Fibroblast of lung (primary cell): ENCODE results near the gene URAD. TPM values are rescaled to one million over a fixed set of nuclear protein-coding genes. Genes with fewer than 3 reads are reported as not detected.
"Not testable (repeated sequence)": the region's sequence is repeated elsewhere in the genome, so short reads cannot be mapped to it uniquely, and the experiment has no call there.

Experiments
- DNase-seq, 2 donors: peaks; one replicate each; pipeline versions ENCODE4 v3.0.0 to v3.0.0-alpha.2; 2010; ENCODE audit warnings: low read depth in 2 of 2
- H2AFZ ChIP-seq: 2 replicates; pipeline ENCODE4 v1.5.1; 2012; ENCODE audit warnings: low read length, control low read depth, inconsistent platforms
- H3K27ac ChIP-seq: 2 replicates; pipeline ENCODE4 v1.5.1; 2011; ENCODE audit warnings: low read length, control low read depth; ENCODE audit not compliant: insufficient read depth
- H3K27me3 ChIP-seq: 2 replicates; pipeline ENCODE4 v1.5.1; 2011; ENCODE audit warnings: mild to moderate bottlenecking, low read length; ENCODE audit not compliant: control insufficient read depth, insufficient read depth
- H3K36me3 ChIP-seq: 2 replicates; pipeline ENCODE4 v1.5.1; 2011; ENCODE audit warnings: low read length; ENCODE audit not compliant: control insufficient read depth, insufficient read depth
- H3K4me1 ChIP-seq: 2 replicates; pipeline ENCODE4 v1.5.1; 2011; ENCODE audit warnings: low read length; ENCODE audit not compliant: control insufficient read depth, insufficient read depth; ENCODE audit errors: extremely low read depth
- H3K4me2 ChIP-seq: 2 replicates; pipeline ENCODE4 v1.5.1; 2011; ENCODE audit warnings: low read length, control low read depth; ENCODE audit not compliant: insufficient read depth; ENCODE audit errors: extremely low read depth
- H3K4me3 ChIP-seq, 4 experiments: fragments of 200-600 bp in 1 of 4; sonication (generic) in 1 of 4; replicated peaks in 1 of 4; 2 replicates each; pipeline ENCODE4 v1.5.1; 2011 to 2016; ENCODE audit warnings: low read length in 4 of 4, low read depth in 3 of 4, mild to moderate bottlenecking in 3 of 4, control low read depth in 2 of 4, inconsistent platforms in 1 of 4, mixed read lengths in 1 of 4; ENCODE audit not compliant: insufficient read depth in 1 of 4; ENCODE audit errors: control extremely low read depth in 1 of 4
- H3K79me2 ChIP-seq: 2 replicates; pipeline ENCODE4 v1.5.1; 2012; ENCODE audit warnings: mild to moderate bottlenecking, low read length, inconsistent platforms; ENCODE audit not compliant: control insufficient read depth, insufficient read depth
- H3K9ac ChIP-seq: 2 replicates; pipeline ENCODE4 v1.5.1; 2011; ENCODE audit warnings: mild to moderate bottlenecking, low read length, control low read depth; ENCODE audit not compliant: insufficient read depth
- H3K9me3 ChIP-seq: 2 replicates; pipeline ENCODE4 v1.5.1; 2012; ENCODE audit warnings: low read depth, low read length; ENCODE audit not compliant: control insufficient read depth, insufficient read depth
- H4K20me1 ChIP-seq: 2 replicates; pipeline ENCODE4 v1.5.1; 2011; ENCODE audit warnings: low read length; ENCODE audit not compliant: control insufficient read depth, insufficient read depth; ENCODE audit errors: extremely low read depth
- EZH2 ChIP-seq: IDR thresholded peaks from 2 replicates; pipeline ENCODE4 v1.5.1; 2012; ENCODE audit warnings: low read length, control low read depth, mild to moderate bottlenecking; ENCODE audit errors: missing control alignments
- polyA plus RNA-seq, 2 donors: library from polyadenylated mRNA; depleted of rRNA in 1 of 2; stranded (reverse) in 1 of 2; unstranded in 1 of 2; fragments of >200 nt; gene quantifications; 2 replicates each; pipeline ENCODE4 v1.2.1, GENCODE V29; 2011 to 2012; ENCODE audit warnings: missing spikeins in 1 of 2
- total RNA-seq: library from RNA; depleted of rRNA; stranded (reverse); fragments of >200 nt; gene quantifications from 2 replicates; pipeline ENCODE4 v1.2.1, GENCODE V29; 2014
- TF ChIP-seq, protein P1 (sequence below), 2 donors: IDR thresholded peaks in 1 of 2; conservative IDR thresholded peaks in 1 of 2; 1 replicate in 1 of 2; 2 replicates in 1 of 2; pipeline ENCODE4 v1.5.1; 2011 to 2012; ENCODE audit warnings: low read length in 2 of 2, control low read depth in 1 of 2, inconsistent platforms in 1 of 2, low read depth in 1 of 2, mild to moderate bottlenecking in 1 of 2

Gene URAD
- total and polyA plus RNA-seq, 2 donors (not counting 1 experiment from before 2014, with no cell fraction given): not detected

DNA sequence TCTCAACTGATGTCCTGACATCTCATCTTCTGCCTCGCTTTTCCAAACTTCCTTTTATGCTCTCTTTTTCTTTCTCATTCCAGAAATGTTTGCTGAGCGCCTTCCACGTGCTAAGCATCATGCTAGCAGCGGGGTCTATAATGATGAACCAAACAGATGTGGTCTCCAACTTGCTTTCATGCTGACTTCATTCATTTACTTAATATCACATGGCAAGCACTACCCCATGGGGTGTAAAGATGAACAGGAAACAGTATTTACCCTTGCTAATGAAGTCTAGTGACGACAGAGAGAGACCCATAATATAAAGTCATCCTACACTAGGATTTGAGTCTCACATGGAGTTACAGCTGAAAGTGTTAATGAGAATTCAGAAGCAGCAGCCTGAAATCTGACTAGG lies 21.6 kb upstream of the URAD start:
- Histone ChIP-seq H2AFZ (no peak overlapping the region), H3K79me2 (no peaks in the 10 kb centered on the region), H3K36me3 (no peaks in the 10 kb centered on the region), H3K27me3 (no peaks in the 10 kb centered on the region), H3K27ac (no peak overlapping the region), H3K4me2 (no peak overlapping the region), H3K9ac (no peak overlapping the region), H4K20me1 (no peaks in the 10 kb centered on the region), H3K4me3 (no peak overlapping the region), H3K9me3 (no peaks in the 10 kb centered on the region), H3K4me1 (no peaks in the 10 kb centered on the region)
- TF ChIP-seq, protein P1, sequence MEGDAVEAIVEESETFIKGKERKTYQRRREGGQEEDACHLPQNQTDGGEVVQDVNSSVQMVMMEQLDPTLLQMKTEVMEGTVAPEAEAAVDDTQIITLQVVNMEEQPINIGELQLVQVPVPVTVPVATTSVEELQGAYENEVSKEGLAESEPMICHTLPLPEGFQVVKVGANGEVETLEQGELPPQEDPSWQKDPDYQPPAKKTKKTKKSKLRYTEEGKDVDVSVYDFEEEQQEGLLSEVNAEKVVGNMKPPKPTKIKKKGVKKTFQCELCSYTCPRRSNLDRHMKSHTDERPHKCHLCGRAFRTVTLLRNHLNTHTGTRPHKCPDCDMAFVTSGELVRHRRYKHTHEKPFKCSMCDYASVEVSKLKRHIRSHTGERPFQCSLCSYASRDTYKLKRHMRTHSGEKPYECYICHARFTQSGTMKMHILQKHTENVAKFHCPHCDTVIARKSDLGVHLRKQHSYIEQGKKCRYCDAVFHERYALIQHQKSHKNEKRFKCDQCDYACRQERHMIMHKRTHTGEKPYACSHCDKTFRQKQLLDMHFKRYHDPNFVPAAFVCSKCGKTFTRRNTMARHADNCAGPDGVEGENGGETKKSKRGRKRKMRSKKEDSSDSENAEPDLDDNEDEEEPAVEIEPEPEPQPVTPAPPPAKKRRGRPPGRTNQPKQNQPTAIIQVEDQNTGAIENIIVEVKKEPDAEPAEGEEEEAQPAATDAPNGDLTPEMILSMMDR (conservative IDR thresholded peaks at IDR 0.05 in 1 of 2, IDR thresholded peaks at IDR 0.05 in 1 of 2; ENCODE audit: low read depth in 1 of 2, low read length in 2 of 2): no peak
- no peak for DNase-seq

DNA sequence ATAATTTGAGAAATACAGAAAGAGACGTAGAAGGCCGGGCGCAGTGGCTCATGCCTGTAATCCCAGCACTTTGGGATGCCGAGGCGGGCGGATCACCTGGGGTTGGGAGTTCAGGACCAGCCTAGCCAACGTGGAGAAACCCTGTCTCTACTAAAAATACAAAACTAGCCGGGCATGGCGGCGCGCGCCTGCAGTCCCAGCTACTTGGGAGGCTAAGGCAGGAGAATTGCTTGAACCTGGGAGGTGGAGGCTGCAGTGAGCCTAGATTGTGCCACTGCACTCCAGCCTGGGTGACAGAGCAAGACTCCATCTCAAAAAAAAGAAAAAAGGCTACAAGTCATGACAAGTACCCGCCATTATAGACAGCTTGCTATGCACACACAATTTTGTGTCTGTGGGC lies 16.5 kb upstream of the URAD start:
- H3K4me2 ChIP-seq, H3K27ac ChIP-seq, H3K79me2 ChIP-seq, H3K27me3 ChIP-seq, H3K36me3 ChIP-seq, H3K4me3 ChIP-seq, H3K4me1 ChIP-seq, H2AFZ ChIP-seq, H4K20me1 ChIP-seq, H3K9me3 ChIP-seq, H3K9ac ChIP-seq, DNase-seq: not testable (repeated sequence)

DNA sequence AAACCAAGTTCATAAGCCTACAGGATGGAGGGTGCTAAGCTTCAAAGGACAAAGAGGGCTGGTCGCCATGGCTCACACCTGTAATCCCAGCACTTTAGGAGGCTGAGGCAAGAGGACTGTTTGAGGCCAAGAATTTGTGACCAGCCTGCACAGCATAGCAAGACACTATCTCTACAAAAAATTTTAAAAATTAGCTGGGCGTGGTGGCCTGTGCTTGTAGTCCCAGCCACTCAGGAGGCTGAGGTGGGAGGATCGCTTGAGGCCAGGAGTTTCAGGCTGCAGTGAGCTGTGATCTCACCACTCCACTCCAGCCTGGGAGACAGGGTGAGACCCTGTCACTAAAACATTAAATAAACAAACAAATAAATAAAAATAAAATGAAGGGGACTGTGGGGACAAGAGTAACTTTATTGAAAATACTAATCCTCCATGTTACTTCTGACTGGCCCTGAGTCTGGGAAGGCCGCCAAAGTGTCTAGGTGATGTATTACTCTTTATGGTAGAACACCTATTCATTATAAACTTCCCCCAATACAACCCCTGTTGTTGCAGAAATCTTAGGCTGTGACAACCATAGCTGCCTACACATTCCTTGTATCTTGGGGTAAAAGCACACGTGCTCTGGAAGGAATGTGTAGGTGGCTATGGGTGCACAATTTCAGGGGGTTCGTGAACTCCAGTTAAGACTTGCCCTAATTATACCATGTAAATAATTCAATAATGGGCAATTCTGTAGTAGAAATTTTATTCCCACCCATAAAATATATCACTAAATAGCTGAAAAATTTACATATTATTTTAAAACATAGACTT lies 14.6 kb upstream of the URAD start:
- Histone ChIP-seq H3K9me3 (no peaks in the 10 kb centered on the region), H3K27me3 (no peaks in the 10 kb centered on the region), H3K27ac (no peak overlapping the region), H3K4me2 (no peak overlapping the region), H3K9ac (no peak overlapping the region), H3K36me3 (no peaks in the 10 kb centered on the region), H3K4me3 (no peak overlapping the region), H3K4me1 (no peaks in the 10 kb centered on the region), H4K20me1 (no peaks in the 10 kb centered on the region), H3K79me2 (no peaks in the 10 kb centered on the region), H2AFZ (no peak overlapping the region)
- peak in 1 of 2 donors; percentile 10 for DNase-seq
- no peak for TF ChIP-seq EZH2
- TF ChIP-seq, protein P1 (conservative IDR thresholded peaks at IDR 0.05 in 1 of 2, IDR thresholded peaks at IDR 0.05 in 1 of 2; ENCODE audit: low read depth in 1 of 2, low read length in 2 of 2): no peak
